Endometrial microvascular endothelial cells (primary cell): ENCODE results near the gene MPC1. TPM values are rescaled to one million over a fixed set of nuclear protein-coding genes. Genes with fewer than 3 reads are reported as not detected.

ENCODE experiments used
- in situ Hi-C: cut with HindIII; loops from 2 replicates; pipeline ENCODE4 v1.10.0; 2017; ENCODE audit warnings: low sequenced_read_pairs, low pct_unique_long_range_greater_than_20kb; ENCODE audit errors: inconsistent ontology term
- total RNA-seq: library from RNA; depleted of rRNA; stranded (reverse); fragments of >200 nt; gene quantifications from one replicate; pipeline ENCODE4 v1.2.3, GENCODE V29; 2015; ENCODE audit errors: inconsistent ontology term

Gene MPC1
- total RNA-seq, 1 donor from 2014 or later: 41.4 TPM

- in situ Hi-C loops: no loop called here
These were observed 47.9 kb downstream of the MPC1 start for GRCh38 chr6:166334878-166335277.

- in situ Hi-C loops: no loop called here
These were observed 49.4 kb downstream of the MPC1 start for GRCh38 chr6:166333172-166333995.

- in situ Hi-C loops: no loop called here
These were observed 51.0 kb downstream of the MPC1 start for GRCh38 chr6:166331503-166332415.

GRCh38 chr6:166330612-166331011 is 52.1 kb downstream of the MPC1 start:
- in situ Hi-C loops: no loop called here

- in situ Hi-C loops: no loop called here
These were observed 57.2 kb downstream of the MPC1 start for GRCh38 chr6:166325383-166326042.

- in situ Hi-C loops: no loop called here
These were observed 59.3 kb downstream of the MPC1 start for GRCh38 chr6:166323395-166323794.

- in situ Hi-C loops: no loop called here
These were observed 63.8 kb downstream of the MPC1 start for GRCh38 chr6:166318649-166319600.

GRCh38 chr6:166318227-166318626 is 64.5 kb downstream of the MPC1 start:
- in situ Hi-C loops: no loop called here

GRCh38 chr6:166317261-166318212 is 65.2 kb downstream of the MPC1 start:
- in situ Hi-C loops: no loop called here

- in situ Hi-C loops: no loop called here
These were observed 67.3 kb downstream of the MPC1 start for GRCh38 chr6:166315436-166315835.

Other genes with a start within 250 kb of the MPC1 start
- not detected for gene TBXT, start 215.1 kb downstream of the MPC1 start, total RNA-seq
- not detected for gene PRR18, start 74.5 kb downstream of the MPC1 start, total RNA-seq
- gene SFT2D1, start 40.4 kb downstream of the MPC1 start, total RNA-seq: 26.3 TPM
- 0.09 TPM for gene RAMACL, start 203.7 kb upstream of the MPC1 start, total RNA-seq
- gene RPS6KA2, start 244.3 kb upstream of the MPC1 start, total RNA-seq: 35.5 TPM